GM12864 (cell line): ENCODE measurements around the gene CFAP77.

Source experiments
- DNase-seq: peaks from one replicate; pipeline ENCODE4 v3.0.0-alpha.2; 2011; ENCODE audit warnings: low read depth
- H3K4me3 ChIP-seq: 2 replicates; pipeline ENCODE4 v1.5.1; 2011; ENCODE audit warnings: mild to moderate bottlenecking, low read depth, low read length, control low read depth
- CTCF ChIP-seq: IDR thresholded peaks from 2 replicates; pipeline ENCODE4 v1.5.1; 2011; ENCODE audit warnings: low read depth, mild to moderate bottlenecking, moderate library complexity, low read length, control low read depth, inconsistent platforms; ENCODE audit errors: missing control alignments

The CFAP77 gene

DNA sequence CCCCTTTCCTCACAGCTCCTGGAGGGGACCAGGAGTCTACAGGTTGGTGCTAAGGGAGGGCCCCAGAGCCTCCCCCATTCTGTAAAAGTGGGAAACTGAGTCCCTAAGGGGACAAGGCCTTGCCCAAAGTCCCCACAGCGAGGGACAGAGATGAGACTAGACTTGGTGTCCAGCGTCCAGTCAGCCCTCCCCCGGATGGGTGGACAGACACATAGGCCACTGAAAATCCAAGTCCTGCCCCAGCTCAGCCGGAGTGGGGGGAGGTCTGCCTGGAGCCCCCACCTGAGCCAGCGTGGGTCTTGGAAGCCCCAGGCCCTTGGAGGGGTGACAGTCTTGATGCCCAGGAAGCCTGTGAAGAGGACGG, 177.6 kb downstream of the CFAP77 start:
- TF ChIP-seq CTCF = no peak
- no peak overlapping the region for H3K4me3 ChIP-seq
- DNase-seq = no peak

- H3K4me3 ChIP-seq = no peak overlapping the region
- TF ChIP-seq CTCF = no peak
- no peak for DNase-seq
Observed at GRCh38 chr9:132588098-132588497, 178.1 kb downstream of the CFAP77 start.

- H3K4me3 ChIP-seq = no peak overlapping the region
- TF ChIP-seq CTCF = no peak
- no peak for DNase-seq
Observed at GRCh38 chr9:132588501-132589147, 178.6 kb downstream of the CFAP77 start.

- no peak for DNase-seq
- TF ChIP-seq CTCF = no peak
- no peak overlapping the region for H3K4me3 ChIP-seq
Observed at GRCh38 chr9:132589148-132590036, 179.4 kb downstream of the CFAP77 start.

GRCh38 chr9:132590037-132590317, 180.0 kb downstream of the CFAP77 start:
- H3K4me3 ChIP-seq = no peak overlapping the region
- DNase-seq = no peak
- TF ChIP-seq CTCF = no peak

DNA sequence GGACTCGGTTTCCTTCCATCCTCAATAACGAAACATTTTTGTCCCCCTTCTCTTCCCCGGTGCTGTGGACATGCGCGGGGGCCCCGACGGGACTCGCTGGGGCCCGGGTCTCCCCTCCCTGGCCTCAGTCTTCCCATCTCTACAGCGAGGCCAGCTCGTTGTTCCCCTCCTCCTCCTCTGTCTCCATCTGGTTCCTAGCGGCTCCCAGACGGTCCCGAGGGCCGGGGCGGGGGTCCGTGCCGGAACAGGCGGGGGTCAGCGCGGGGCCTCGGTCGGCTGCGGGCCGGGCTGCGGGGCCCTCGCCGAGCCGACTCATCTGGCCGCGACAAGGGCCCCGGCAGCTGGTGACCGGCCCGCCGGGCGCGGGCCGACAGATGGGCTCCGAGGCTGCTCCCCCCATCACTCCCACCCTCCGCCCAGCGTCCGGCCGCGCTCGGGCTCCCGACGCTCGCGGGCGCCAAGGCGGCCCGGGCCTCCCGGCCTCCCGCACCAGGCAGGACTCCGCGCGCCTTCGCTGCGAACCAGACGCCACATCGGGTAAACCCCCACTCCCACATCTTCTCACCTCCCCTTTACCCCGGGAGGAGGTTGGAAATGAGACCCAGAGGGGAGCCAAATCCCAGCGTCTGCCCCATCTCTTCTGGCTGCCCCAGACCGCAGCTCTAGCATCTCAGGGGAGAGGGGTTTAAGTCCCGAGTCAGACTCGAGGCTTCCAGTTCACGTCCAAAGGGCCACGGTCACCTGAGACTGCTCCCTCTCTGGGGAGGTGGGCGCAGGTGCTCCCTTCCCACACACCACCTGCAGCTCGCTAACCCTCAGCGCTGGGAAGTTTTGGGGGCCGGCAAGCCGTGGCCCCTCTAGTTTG, 180.5 kb downstream of the CFAP77 start:
- no peak overlapping the region for H3K4me3 ChIP-seq
- DNase-seq = no peak
- TF ChIP-seq CTCF = no peak
